ENCODE results near the gene TMEM82.

The TMEM82 gene

GRCh38 chr1:15714406-15715136 is 27.7 kb upstream of the TMEM82 start:
- Histone ChIP-seq H3K4me1 (ENCODE audit: control insufficient read depth in 1 of 2, insufficient read depth in 1 of 2, low read depth in 1 of 2, low read length in 1 of 2) (no peaks in the 10 kb centered on the region), H3K27me3 (no peaks in the 10 kb centered on the region), H3K9me3 (no peaks in the 10 kb centered on the region), H3K4me3 (ENCODE audit: low read depth in 1 of 2, low read length in 1 of 2) (no peak overlapping the region), H3K36me3 (peaks cover 37% of the 10 kb centered on the region), H3K27ac (no peak overlapping the region)
- TF ChIP-seq CTCF (IDR thresholded peaks at IDR 0.05): no peak

GRCh38 chr1:15717418-15718125 is 24.7 kb upstream of the TMEM82 start:
- H3K4me3 ChIP-seq (ENCODE audit: low read depth in 1 of 2, low read length in 1 of 2): no peak overlapping the region
- H3K27me3 ChIP-seq: no peaks in the 10 kb centered on the region
- H3K9me3 ChIP-seq: no peaks in the 10 kb centered on the region
- peaks cover 67% of the 10 kb centered on the region for H3K36me3 ChIP-seq
- H3K27ac ChIP-seq: no peak overlapping the region
- no peaks in the 10 kb centered on the region for H3K4me1 ChIP-seq (ENCODE audit: control insufficient read depth in 1 of 2, insufficient read depth in 1 of 2, low read depth in 1 of 2, low read length in 1 of 2)
- TF ChIP-seq CTCF (IDR thresholded peaks at IDR 0.05): no peak

- no peaks in the 10 kb centered on the region for H3K27me3 ChIP-seq
- peaks cover 74% of the 10 kb centered on the region for H3K36me3 ChIP-seq
- no peaks in the 10 kb centered on the region for H3K4me1 ChIP-seq (ENCODE audit: control insufficient read depth in 1 of 2, insufficient read depth in 1 of 2, low read depth in 1 of 2, low read length in 1 of 2)
- H3K4me3 ChIP-seq (ENCODE audit: low read depth in 1 of 2, low read length in 1 of 2): no peak overlapping the region
- H3K9me3 ChIP-seq: no peaks in the 10 kb centered on the region
- no peak for TF ChIP-seq CTCF (IDR thresholded peaks at IDR 0.05)
- H3K27ac ChIP-seq: no peak overlapping the region
These were observed 24.1 kb upstream of the TMEM82 start for GRCh38 chr1:15718199-15718601.

- Histone ChIP-seq H3K27me3 (no peaks in the 10 kb centered on the region), H3K27ac (no peak overlapping the region), H3K36me3 (peaks cover 85% of the 10 kb centered on the region), H3K4me1 (ENCODE audit: control insufficient read depth in 1 of 2, insufficient read depth in 1 of 2, low read depth in 1 of 2, low read length in 1 of 2) (no peaks in the 10 kb centered on the region), H3K4me3 (ENCODE audit: low read depth in 1 of 2, low read length in 1 of 2) (no peak overlapping the region), H3K9me3 (no peaks in the 10 kb centered on the region)
- TF ChIP-seq CTCF (IDR thresholded peaks at IDR 0.05): no peak
These were observed 22.7 kb upstream of the TMEM82 start for GRCh38 chr1:15719381-15720120.

GRCh38 chr1:15720861-15721260 is 21.4 kb upstream of the TMEM82 start:
- H3K4me1 ChIP-seq (ENCODE audit: control insufficient read depth in 1 of 2, insufficient read depth in 1 of 2, low read depth in 1 of 2, low read length in 1 of 2): no peaks in the 10 kb centered on the region
- H3K27me3 ChIP-seq: no peaks in the 10 kb centered on the region
- H3K36me3 ChIP-seq: peaks cover 96% of the 10 kb centered on the region
- no peak overlapping the region for H3K4me3 ChIP-seq (ENCODE audit: low read depth in 1 of 2, low read length in 1 of 2)
- no peak overlapping the region for H3K27ac ChIP-seq
- no peak for TF ChIP-seq CTCF (IDR thresholded peaks at IDR 0.05)
- no peaks in the 10 kb centered on the region for H3K9me3 ChIP-seq
